Activated CD4-positive, CD25-positive, alpha-beta regulatory T cell treated with anti-CD3 and anti-CD28 coated beads, Interleukin-2, amount 50 U/mL, for 72 hours (primary cell): ENCODE results near the gene EPB41L2.
"Not testable (repeated sequence)": the region's sequence is repeated elsewhere in the genome, so short reads cannot be mapped to it uniquely, and the experiment has no call there.

Experiments used
- DNase-seq: peaks from one replicate; pipeline ENCODE4 v3.0.0; 2021

EPB41L2 gene

DNA sequence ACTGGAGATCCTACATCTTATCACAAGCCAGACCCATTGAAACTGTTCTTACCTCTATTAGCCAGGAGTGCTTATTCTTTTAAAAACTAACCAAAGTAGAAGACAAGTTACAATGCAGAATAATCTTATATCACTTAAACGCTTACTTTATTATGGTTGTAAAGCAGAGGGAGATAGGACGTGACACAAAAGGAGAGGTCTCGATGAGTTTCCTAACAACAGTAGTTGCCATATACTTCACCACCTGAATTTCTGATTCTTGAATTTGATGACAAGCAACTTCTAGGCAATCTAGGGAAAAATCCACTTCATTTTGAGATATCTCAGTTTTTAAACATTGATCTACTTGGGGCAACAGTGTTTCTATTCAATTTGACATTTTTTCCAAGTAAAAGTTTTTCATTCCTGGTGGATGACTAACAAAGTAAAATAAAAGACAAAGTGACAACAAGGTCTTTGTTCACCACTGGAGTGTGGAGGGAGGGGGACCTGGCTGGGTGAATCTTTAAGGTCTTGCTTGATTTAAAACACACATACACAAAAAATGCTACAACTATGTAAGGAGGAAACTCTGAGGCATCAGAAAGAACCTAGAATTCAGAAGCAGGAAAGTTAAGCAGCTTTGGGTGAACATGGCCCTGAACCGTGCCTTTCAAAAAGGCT is 125.0 kb downstream of the EPB41L2 start:
- DNase-seq: no peak

DNA sequence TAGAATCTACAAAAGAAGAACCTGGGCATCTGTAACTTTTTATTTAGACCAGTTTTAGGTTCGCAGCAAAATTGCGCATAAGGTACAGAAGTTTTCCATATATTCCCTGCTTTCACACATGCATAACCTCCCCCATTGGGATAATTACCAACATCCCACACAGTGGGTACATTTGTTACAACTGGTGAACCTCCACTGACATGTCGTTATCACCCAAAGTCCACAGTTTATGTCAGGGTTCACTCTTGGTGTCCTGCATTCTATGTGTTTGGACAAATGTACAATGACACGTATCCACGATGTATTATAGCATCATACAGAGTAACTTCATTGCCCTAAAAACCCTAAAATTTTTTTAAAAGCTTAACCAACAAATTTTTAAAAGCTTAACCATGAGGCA is 126.1 kb downstream of the EPB41L2 start:
- no peak for DNase-seq

DNA sequence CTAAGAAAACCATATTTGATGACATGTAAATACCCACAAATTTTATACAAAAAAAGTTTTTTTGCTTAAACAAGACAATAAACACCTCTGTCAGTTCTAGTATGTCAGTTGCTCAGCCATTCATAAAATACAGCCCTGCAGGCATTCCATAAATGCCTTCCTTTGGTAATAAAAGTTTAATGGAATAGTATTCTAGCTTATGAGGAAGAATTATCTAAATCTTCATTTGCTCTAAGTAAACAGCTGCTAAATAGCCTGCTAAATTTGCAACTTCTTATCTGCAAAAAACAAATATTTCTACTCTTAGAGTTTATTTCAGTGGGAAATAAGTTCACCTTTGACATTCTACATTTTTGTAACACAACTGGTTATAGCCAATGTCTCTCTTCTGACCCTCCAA is 127.1 kb downstream of the EPB41L2 start:
- DNase-seq: no peak

DNA sequence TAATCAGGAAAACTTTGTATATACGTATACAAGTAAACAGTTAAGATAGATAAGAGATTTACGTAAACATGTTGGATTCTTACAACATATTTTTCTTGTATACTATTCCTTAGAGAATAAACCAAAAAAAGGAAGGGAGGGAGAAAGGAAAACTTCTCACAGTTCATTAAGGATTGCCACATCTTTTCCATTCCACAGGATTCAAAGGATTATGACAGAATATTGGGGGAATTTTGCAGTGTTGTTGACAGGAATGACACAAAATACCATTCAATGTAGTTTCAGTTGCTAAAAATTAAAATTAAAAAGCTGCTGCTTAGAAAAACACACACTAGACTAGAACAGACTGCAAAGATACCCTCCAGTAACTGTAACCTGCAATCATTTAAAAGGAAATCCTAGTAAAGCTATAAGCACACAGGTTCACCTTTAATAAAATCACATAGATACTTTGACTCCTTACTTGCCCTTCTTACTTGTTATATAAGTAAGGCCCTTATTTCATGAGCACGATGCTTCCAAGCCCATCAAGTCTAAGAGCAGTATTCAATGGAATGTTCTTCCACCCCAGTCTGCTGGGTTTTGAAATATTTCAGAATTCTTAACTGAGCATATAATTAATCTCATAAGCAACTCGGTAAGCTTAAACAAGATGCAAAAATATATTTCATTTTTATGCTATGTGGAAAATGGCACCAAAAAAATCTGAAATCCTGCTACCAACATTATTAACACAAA is 128.0 kb downstream of the EPB41L2 start:
- no peak for DNase-seq

DNA sequence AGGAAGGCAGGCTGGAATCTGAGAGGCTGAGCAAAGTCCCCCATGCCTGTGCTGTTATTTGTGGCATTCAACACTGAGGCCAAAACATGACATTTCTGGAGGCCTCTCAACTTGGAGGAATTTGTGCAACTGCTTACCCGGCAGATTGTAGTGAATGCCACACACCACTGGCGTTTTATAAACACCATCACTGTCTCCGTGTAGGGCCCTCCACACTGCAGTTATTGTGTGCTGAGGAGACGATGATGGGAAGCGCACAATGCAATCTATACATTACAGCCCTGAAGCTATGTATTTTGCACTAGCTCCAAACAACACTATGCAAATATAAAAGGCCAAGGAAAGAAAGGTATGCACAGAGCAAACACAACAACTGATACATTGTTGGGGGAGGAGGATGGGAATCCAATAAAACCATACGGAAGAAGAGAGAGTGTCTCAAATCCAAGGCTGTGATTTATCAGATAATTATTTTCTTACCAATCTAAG is 129.3 kb downstream of the EPB41L2 start:
- DNase-seq: no peak

DNA sequence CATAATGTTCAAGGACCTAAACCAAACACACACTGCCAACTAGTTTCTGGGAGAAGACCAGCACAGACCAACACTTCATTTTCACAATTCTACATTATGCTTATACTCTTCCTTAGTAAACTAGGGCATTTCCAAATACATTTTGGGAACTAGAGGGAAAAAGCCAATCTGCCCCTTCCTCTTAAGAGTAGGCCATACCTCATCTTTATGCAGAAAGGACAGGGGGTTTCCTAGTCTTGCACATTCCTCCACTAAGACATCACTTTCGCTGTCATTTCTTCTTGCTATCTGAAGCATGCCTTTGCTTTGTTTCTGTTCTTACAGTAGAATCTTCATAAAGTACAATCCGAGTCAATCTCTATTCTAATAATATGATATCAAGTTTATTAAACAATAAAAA is 130.1 kb downstream of the EPB41L2 start:
- DNase-seq: no peak

DNA sequence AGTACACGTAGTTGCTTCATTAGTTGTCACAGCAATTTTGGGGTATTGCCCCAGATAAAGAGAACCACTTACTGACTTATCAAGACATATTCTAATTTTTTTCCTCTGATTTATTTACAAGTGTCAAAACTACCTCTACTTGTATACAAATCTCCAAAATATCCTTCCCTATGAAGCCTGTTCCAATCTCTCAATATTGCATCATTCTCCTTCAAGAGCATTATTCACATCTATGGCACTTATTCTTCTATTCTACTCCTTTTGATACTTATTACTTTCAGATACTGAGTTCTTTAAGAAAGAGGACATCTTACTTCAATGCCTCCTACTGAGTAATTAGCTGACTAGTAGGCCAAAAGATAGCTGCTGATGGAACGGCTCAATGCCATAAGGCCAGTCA is 130.6 kb downstream of the EPB41L2 start:
- no peak for DNase-seq

DNA sequence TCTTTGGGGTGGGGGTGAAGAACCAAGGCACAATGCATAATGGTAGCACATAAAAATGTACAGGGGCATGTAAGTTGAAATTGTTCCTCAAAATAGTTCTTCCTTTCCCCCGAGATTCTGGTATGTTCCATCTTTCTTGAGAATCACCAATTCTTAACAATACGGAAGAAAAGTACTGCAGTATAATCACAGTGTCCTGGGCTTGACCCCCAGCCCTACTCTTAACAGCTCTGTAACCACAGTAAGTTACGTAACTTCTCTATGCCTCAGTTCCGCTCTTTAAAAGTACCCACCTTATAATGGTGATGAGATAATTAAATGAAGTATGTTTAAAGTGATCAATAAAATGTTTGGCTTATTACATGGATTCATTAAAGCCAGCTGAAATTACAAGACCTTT is 131.4 kb downstream of the EPB41L2 start:
- DNase-seq: no peak

DNA sequence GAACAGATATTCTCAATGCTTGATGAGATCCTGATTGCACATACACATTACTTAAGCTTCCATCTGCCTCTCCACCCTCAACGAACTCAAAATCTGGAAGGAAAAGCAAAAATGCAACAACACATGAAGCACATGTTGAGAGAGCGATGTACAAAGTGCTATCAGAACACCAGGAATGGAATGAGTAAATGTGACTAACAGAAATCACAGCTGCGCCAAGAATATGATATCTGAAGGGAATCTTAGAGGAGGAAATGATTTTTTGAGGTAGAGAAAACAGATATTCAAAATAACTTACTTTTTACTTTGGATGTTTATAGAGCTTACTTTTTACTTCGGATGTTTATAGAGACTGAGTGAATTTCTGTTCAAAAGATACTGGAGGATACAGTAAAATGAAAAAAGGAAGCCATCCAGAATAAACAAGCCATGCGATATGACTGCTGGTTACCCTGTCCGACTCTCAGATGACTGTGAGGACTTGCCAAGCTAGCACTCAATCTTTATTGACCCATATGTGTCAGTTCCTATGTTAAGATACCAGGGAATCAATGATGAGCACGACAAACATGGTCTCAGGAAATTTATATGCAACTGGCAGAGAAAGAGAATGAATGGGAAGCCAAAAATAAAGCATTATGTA is 133.9 kb downstream of the EPB41L2 start:
- DNase-seq: no peak

DNA sequence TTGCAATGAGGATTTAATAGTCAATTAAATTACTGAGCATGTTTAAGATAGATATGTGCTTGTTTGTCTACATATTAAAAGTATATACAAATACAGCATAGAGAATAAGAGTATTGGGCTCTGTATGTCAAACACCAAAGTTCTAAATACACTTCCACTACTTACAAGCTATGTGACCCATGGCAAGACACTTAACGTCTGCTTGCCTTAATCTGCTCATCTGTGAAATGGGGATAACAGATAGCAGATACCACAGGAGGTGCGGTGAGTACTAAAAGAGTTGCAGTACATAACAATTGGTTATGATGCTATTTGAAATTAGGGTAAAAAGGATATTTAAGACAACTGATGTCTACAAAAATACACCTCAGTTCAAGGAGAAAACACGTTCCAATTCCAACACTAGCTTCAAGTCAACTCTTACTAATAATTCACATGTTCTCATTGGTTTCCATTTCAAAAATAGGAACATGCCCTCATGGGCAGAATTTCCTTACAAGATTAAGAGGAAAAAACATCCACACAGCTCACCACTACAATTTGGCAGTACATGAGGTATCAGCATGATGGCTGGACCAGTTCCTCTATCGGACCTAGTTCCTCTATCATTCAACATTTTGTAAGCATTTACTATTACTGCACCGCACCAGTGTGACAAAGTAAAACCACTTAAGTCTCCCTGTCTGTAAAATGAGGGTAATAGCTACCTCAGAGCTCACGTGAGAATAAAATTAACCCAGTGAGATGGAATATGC is 134.7 kb downstream of the EPB41L2 start:
- no peak for DNase-seq

DNA sequence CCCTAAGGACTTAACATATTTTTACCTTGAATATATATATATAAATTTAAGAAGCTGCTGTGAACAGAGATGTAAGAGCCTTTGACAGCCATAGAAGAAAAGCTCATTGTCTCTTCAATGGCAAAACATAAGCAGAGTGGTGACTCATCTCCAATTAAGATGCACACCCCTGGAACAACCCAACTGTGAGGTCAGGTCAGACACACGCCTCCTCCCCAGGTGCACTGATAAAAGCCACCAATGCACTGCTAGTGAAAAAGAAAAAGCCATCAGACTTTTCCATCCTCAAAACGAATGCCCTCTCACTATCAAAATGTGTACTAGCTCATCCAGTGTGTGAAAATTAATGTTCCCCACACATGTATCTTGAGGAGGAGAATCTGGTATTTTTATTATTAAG is 135.7 kb downstream of the EPB41L2 start:
- no peak for DNase-seq

DNA sequence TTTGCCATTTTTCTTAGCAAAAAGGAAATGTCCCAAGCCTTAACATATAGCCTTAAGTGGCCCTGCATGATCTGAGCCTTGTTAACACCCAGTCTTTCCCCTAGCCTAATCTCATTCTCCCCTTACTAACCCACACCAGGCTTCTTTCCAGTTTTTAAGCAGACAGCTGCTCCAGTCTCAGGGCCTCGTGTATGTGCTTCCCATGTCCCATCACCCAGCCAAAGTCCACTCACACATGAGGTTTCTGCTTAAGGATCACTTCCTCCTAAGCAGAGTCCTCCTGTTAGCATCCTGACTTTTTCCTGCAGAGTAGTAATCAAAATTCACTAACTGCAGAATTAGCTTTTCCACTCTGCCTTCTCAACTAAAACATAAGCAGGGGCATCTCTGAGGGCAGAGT is 139.7 kb downstream of the EPB41L2 start:
- DNase-seq: no peak

DNA sequence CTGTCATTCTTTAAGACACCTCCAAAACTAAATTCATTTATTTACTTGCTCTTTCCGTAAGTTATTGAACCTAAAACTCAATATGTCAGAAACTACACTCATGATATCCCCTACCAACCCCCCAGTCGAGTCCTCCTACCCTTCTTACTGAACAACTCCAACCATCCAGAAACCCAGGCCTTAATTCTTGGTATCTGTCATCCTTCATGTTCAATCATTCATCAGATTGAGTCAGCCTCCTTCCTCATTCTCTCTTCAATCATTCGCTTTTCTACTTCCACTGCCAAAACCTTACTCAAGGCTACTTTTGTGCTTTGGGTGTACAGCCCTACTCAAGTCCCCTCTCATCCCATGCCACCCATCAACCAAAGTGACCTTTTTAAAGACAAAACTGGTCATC is 140.1 kb downstream of the EPB41L2 start:
- DNase-seq: no peak

DNA sequence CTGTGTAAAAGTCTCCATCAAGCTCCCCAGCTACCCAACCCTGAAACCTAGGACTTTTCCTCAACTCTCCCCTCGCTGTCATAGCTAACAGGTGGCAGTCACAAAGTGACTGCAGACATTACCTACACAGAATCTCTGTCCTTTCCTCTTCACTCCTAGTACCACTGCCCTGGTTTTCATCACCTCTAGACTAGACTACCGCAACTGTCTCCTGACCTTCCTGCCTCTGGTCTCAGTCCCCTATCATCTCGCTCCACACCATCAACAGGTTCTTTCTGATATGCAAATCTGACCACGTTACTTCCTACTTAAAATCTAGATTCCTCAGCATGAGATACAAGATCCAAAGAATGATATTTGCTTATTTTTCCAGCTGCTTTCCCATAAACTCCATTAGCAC is 142.1 kb downstream of the EPB41L2 start:
- no peak for DNase-seq

DNA sequence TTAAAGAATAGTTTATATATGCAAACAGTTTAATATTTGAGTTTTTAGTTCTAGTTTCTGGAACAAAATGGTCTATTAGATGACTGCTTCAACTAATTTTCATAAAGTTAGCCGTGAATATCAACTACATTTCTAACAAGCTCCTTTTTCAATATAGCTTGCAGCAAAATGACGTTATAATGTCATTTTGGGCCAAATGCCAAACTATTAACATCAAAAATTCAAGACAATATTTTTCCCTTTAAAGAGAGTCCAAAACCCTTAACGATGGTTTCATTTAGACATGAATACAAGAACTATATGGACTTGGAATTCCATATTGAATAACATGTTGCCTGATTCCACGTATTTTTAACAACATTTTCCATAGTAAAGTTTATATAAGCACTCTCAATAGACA is 144.9 kb downstream of the EPB41L2 start:
- DNase-seq: no peak

DNA sequence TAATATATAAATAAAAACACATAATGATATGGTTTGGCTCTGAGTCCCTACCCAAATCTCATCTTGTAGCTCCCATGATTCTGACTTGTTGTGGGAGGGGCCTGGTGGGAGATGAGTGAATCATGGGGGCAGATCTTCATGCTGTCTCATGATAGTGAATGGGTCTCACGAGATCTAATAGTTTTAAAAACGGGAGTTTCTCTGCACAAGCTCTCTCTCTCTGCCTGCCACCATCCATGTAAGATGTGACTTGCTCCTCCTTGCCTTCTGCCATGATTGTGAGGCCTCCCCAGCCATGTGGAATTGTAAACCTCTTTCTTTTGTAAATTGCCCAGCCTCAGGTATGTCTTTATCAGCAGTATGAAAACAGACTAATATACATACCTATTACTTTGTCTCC is 147.4 kb downstream of the EPB41L2 start:
- DNase-seq: not testable (repeated sequence)

DNA sequence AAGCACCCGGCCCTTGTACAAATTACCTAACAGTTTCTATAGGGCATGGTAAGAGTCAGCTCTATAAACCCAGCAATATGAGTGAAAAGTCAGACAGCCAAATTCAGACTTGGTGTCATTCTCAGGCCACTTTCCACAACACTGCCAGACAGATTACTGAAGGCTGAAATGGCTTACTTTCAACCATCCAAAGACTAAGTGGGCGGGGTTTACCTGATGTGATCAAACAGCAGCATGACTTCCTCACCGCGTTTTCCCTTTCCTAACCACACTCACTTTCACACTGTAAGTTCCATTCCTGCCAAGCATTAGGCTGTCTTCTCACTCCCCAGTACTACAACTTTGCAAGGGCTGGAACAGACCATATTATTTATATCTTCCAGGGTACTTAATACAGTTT is 149.9 kb downstream of the EPB41L2 start:
- DNase-seq: no peak

DNA sequence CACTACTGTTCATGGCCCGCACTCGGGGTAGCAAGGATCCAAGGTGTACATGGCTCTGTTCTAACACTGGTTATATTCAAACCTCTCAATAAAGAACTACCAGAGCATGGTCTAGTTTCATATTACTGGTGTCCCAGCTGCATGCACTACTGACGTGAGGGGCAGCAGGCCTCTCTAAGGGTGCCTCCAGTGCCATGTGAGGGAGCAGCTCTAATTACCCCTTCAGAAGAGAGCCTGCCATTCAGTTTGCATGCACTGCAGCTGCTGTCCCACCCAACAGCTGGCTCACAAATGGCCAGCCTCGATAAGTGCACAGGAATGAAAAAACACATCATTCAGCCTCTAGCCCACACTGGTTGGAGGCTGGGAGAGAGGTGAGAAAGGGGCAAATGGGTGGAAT is 150.6 kb downstream of the EPB41L2 start:
- DNase-seq: no peak

DNA sequence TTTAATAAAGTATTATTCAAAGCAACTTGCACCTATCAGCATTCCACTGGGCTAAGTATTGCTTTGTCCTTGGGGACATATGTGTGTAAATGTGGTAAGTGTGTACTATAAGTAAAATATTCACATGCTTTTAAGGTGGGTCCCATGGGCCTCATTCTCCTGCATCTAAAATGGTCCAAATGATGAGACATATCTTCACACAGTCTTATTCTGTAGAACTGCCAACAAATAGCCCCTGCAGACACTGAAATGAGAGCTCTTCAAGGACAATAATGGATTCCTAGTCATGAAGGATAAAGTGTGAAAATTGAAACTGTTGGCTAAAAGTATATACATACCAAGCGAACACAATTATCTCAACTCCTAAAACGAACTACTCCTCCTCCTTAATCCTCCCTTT is 154.1 kb downstream of the EPB41L2 start:
- no peak for DNase-seq

DNA sequence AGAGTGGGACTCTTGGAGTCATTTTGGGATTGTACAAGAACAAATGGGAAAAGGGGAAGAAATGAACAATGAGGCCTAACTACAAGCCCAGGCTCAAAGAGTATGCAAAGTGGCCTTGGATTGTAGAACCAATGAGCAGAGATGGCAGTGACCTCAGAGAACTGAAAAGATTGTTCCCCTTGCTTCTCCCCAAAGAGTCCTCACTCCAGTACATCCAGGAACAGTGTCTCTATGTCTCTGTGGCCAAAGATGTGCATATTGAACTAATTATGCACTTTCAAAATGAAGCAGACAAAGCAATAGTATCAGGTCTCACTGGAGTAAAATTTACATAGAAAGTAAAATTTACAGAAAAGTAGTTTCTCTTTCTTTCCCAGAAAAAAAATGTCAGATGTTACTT is 154.9 kb downstream of the EPB41L2 start:
- DNase-seq: no peak

DNA sequence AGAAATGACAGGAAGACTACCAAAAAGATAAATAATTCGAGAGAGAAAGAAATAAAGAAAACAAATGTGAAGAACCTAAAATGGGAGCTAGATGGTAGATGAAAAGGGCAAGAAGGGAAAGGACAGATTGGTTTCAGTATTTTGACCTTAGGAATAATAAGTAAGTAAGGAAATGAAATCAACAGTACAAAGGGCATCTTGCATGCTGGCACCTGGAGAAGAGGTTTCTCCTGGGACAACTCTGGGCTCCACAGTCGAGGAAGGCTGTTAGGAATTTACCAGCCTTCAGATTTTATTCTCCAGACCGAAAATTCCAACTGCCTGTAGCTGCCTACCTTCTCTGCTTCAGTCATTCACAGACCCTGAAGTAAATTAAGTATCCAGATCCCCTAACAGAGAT is 155.4 kb downstream of the EPB41L2 start:
- DNase-seq: no peak

DNA sequence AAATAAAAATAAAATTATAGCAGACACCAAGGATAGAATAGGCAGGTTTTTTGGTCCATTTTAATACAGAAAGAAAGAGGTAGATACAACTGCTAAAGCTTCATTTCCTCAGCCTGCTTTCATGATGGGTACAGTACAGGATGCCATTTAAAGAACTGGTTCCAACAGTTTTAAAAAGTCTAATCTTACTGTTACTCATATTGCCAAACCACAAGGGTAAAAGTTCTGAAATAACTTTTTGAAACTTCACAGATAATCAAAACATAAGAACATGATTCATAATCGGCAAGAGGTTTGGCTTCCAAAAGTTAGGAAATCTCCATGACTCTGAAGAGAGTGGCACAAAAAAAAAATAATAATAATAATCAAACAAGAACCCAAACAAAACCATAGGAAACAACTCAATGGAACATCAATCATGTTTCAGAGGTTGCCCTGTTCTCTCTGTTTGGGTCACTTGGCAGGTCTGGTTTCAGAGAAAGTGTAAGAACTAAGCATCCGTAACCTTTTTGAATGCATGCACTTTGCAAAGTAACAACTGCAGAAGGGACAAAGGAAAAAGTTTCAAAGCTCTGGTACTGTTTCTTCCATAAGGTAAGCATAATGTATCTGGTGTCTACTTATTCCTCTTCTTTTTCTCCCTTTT is 156.2 kb downstream of the EPB41L2 start:
- no peak for DNase-seq

DNA sequence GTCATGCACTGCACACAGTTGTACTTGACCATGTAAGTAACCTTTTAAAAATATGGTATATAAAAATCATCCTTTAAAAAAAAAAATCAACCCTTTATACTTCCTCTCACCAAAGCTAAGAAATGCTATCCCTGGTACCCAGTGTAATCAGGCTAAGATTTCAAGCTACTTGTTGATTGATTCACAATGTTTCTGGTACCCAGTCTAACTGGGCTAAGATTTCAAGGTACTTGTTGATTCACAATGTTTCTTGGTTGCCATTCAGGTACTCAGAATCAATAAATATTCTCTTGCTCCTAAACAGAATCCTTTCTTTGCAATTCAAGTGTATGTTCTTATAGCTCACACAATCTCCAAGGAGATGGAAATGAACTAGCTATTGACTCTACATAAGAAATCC is 159.4 kb downstream of the EPB41L2 start:
- DNase-seq: no peak
